CD4-positive, alpha-beta T cell treated with Interleukin-10 for 1 hour (primary cell): Measurements from ENCODE around the gene ORMDL3.
A peak's percentile ranks its signal among the peaks of the same experiment; 100 is the strongest.

Experiments used
- DNase-seq: peaks from one replicate; pipeline ENCODE4 v3.0.0-alpha.2; 2020

The ORMDL3 gene

GRCh38 chr17:39927101-39927928 is at the start of gene ORMDL3, which contains the start of gene LRRC3C:
TSS of gene ORMDL3 (minus strand) at chr17:39927601. CDS start at chr17:39924203, 3,398 bp downstream.
TSS of gene LRRC3C (plus strand) at chr17:39927732. CDS start at chr17:39941524, 13,792 bp downstream.
- peak; percentile 93 for DNase-seq

- no peak for DNase-seq
Measured at GRCh38 chr17:39975801-39976200, 48.4 kb upstream of the ORMDL3 start.

- no peak for DNase-seq
Measured at GRCh38 chr17:39974433-39974832, 47.0 kb upstream of the ORMDL3 start.

GRCh38 chr17:39973496-39973895 is 46.1 kb upstream of the ORMDL3 start:
- no peak for DNase-seq

GRCh38 chr17:39972271-39972670 is 44.9 kb upstream of the ORMDL3 start:
- DNase-seq, result no peak

GRCh38 chr17:39971076-39971603 is 43.7 kb upstream of the ORMDL3 start:
- DNase-seq, result no peak

GRCh38 chr17:39970157-39970692 is 42.8 kb upstream of the ORMDL3 start:
- no peak for DNase-seq

- no peak for DNase-seq
Measured at GRCh38 chr17:39969375-39969774, 42.0 kb upstream of the ORMDL3 start.

- no peak for DNase-seq
Measured at GRCh38 chr17:39968761-39969160, 41.4 kb upstream of the ORMDL3 start.

GRCh38 chr17:39966771-39967170 is 39.4 kb upstream of the ORMDL3 start:
- no peak for DNase-seq

- no peak for DNase-seq
Measured at GRCh38 chr17:39965017-39965699, 37.8 kb upstream of the ORMDL3 start.

GRCh38 chr17:39963829-39964228 is 36.4 kb upstream of the ORMDL3 start:
- peak; percentile 47 for DNase-seq

GRCh38 chr17:39962642-39963220 is 35.3 kb upstream of the ORMDL3 start, which contains the start of gene GSDMA:
TSS of gene GSDMA (plus strand) at chr17:39963004. CDS start at chr17:39965688, 2,684 bp downstream.
- no peak for DNase-seq

- DNase-seq, result no peak
Measured at GRCh38 chr17:39960524-39961041, 33.2 kb upstream of the ORMDL3 start.

GRCh38 chr17:39955726-39956225 is 28.4 kb upstream of the ORMDL3 start:
- DNase-seq, result no peak

GRCh38 chr17:39954876-39955275 is 27.5 kb upstream of the ORMDL3 start:
- DNase-seq, result no peak

GRCh38 chr17:39953471-39953888 is 26.1 kb upstream of the ORMDL3 start:
- no peak for DNase-seq

- DNase-seq, result peak; percentile 96
Measured at GRCh38 chr17:39952680-39953470, 25.5 kb upstream of the ORMDL3 start.

- no peak for DNase-seq
Measured at GRCh38 chr17:39951924-39952679, 24.7 kb upstream of the ORMDL3 start.

- DNase-seq, result no peak
Measured at GRCh38 chr17:39950871-39951348, 23.5 kb upstream of the ORMDL3 start.

- DNase-seq, result no peak
Measured at GRCh38 chr17:39949028-39949427, 21.6 kb upstream of the ORMDL3 start.
